HCT116 (cell line): Measurements from ENCODE around the gene CD44. TPM values are rescaled to one million over a fixed set of nuclear protein-coding genes. Genes with fewer than 3 reads are reported as not detected.

Source experiments
- ATAC-seq: fragments of 200-7000 bp; cut with Tn5 transposase; 2 replicates; pipeline ENCODE4 v1.9.1; 2020; ENCODE audit warnings: mild to moderate bottlenecking, moderate library complexity
- BruUV-seq: library from RNA; stranded (reverse); fragments of 400-500 nt; replicated peaks from 2 replicates; lab custom pipeline; 2021; lab: Mats Ljungman, UMichigan
- CTCF ChIA-PET: fragments of 300-600 bp; sonication (Branson Sonifier 250); formaldehyde crosslinking; loops from one replicate; lab custom pipeline; 2021; ENCODE audit warnings: antibody characterized with exemption; lab: Charles Lee
- POLR2A ChIA-PET: fragments of 300-600, 350-600 bp; sonication (Branson Sonifier 250); formaldehyde crosslinking; loops from one replicate; lab custom pipeline; 2021; ENCODE audit warnings: antibody characterized with exemption; lab: Charles Lee
- RAD21 ChIA-PET, 2 experiments: fragments of 300-600 bp; sonication (Branson Sonifier 250); formaldehyde crosslinking; loops; one replicate each; lab custom pipeline; 2023; ENCODE audit warnings: low total read pairs in 2 of 2; ENCODE audit not compliant: uncharacterized antibody in 2 of 2, unreplicated experiment in 2 of 2, low non-redundant PET in 1 of 2; lab: Charles Lee
- DNase-seq: peaks from one replicate; pipeline ENCODE4 v3.0.0-alpha.2; 2010; ENCODE audit warnings: low read depth, low spot score
- H2AFZ ChIP-seq: fragments of 200-600 bp; shearing (Covaris generic), sonication (generic); 2 replicates; pipeline ENCODE4 v1.6.1; 2017; ENCODE audit warnings: low read depth, mixed run types, mixed read lengths, antibody characterized with exemption, low read length; ENCODE audit not compliant: poor library complexity, severe bottlenecking
- H3K27ac ChIP-seq: 2 replicates; pipeline ENCODE4 v1.5.1; 2012; ENCODE audit warnings: low read depth, low read length
- H3K27me3 ChIP-seq: fragments of 200-600 bp; sonication (generic); 2 replicates; pipeline ENCODE4 v1.6.1; 2016; ENCODE audit warnings: mixed run types, low read length, mixed read lengths; ENCODE audit not compliant: insufficient read depth
- H3K36me3 ChIP-seq, 2 experiments: fragments of 200-500 bp in 1 of 2; fragments of 200-600 bp in 1 of 2; sonication (Bioruptor generic) in 1 of 2; sonication (generic) in 1 of 2; 2 replicates each; pipeline versions ENCODE4 v1.5.1 to v1.6.1; 2014 to 2016; ENCODE audit warnings: low read length in 2 of 2, inconsistent platforms in 1 of 2, mixed read lengths in 1 of 2, mixed run types in 1 of 2; ENCODE audit not compliant: insufficient read depth in 2 of 2, control insufficient read depth in 1 of 2
- H3K4me1 ChIP-seq, 2 experiments: fragments of 200-600 bp in 1 of 2; sonication (generic) in 1 of 2; 2 replicates each; pipeline versions ENCODE4 v1.5.1 to v1.6.1; 2012 to 2017; ENCODE audit warnings: low read length in 2 of 2, inconsistent platforms in 1 of 2, mild to moderate bottlenecking in 1 of 2, mixed read lengths in 1 of 2, mixed run types in 1 of 2, moderate library complexity in 1 of 2; ENCODE audit not compliant: insufficient read depth in 2 of 2, control insufficient read depth in 1 of 2
- H3K4me2 ChIP-seq: fragments of 200-600 bp; sonication (generic); 2 replicates; pipeline ENCODE4 v1.6.1; 2017; ENCODE audit warnings: mixed run types, low read length, mixed read lengths
- H3K4me3 ChIP-seq, 2 experiments: fragments of 200-600 bp in 1 of 2; sonication (generic) in 1 of 2; replicated peaks in 1 of 2; 2 replicates each; pipeline ENCODE4 v1.5.1; 2011 to 2016; ENCODE audit warnings: low read length in 2 of 2, control low read depth in 1 of 2, low read depth in 1 of 2, mild to moderate bottlenecking in 1 of 2, mixed read lengths in 1 of 2, mixed run types in 1 of 2
- H3K79me2 ChIP-seq: fragments of 200-600 bp; sonication (generic); 2 replicates; pipeline ENCODE4 v1.6.1; 2017; ENCODE audit warnings: mild to moderate bottlenecking, mixed run types, low read length, moderate library complexity, mixed read lengths; ENCODE audit not compliant: insufficient read depth
- H3K9ac ChIP-seq: fragments of 200-600 bp; sonication (generic); 2 replicates; pipeline ENCODE4 v1.6.1; 2016; ENCODE audit warnings: low read length, mixed read lengths
- H3K9me2 ChIP-seq: fragments of 200-600 bp; sonication (generic), shearing (Covaris generic); 2 replicates; pipeline ENCODE4 v1.6.1; 2017; ENCODE audit warnings: mixed run types, mild to moderate bottlenecking, moderate library complexity; ENCODE audit not compliant: insufficient read depth
- H3K9me3 ChIP-seq, 2 experiments: fragments of 200-500 bp in 1 of 2; fragments of 200-600 bp in 1 of 2; sonication (Bioruptor generic) in 1 of 2; sonication (generic) in 1 of 2; 2 replicates each; pipeline ENCODE4 v1.6.1; 2014 to 2017; ENCODE audit warnings: low read length in 2 of 2, mixed read lengths in 2 of 2, inconsistent platforms in 1 of 2, low read depth in 1 of 2, mild to moderate bottlenecking in 1 of 2, mixed run types in 1 of 2, moderate library complexity in 1 of 2; ENCODE audit not compliant: control insufficient read depth in 1 of 2, insufficient read depth in 1 of 2
- H4K20me1 ChIP-seq: fragments of 200-600 bp; sonication (generic), shearing (Covaris generic); 2 replicates; pipeline ENCODE4 v1.6.1; 2017; ENCODE audit warnings: mixed run types, mild to moderate bottlenecking, moderate library complexity; ENCODE audit not compliant: insufficient read depth
- CBX3 ChIP-seq: IDR thresholded peaks from 2 replicates; pipeline ENCODE4 v1.6.1; 2012; ENCODE audit warnings: low read depth
- ELF1 ChIP-seq: IDR thresholded peaks from 2 replicates; pipeline ENCODE4 v1.6.1; 2012; ENCODE audit warnings: low read depth, borderline replicate concordance
- EZH2 ChIP-seq: fragments of 200-600 bp; sonication (generic); IDR thresholded peaks from 2 replicates; pipeline ENCODE4 v1.6.1; 2017; ENCODE audit warnings: antibody characterized with exemption, mixed run types
- POLR2A ChIP-seq: IDR thresholded peaks from 2 replicates; pipeline ENCODE4 v1.7.0; 2011; ENCODE audit warnings: borderline replicate concordance; ENCODE audit not compliant: insufficient read depth, insufficient read length; ENCODE audit errors: extremely low read depth
- POLR2AphosphoS5 ChIP-seq: IDR thresholded peaks from 2 replicates; pipeline ENCODE4 v1.6.1; 2011; ENCODE audit warnings: mild to moderate bottlenecking, low read depth, low read length, moderate library complexity
- REST ChIP-seq: IDR thresholded peaks from 2 replicates; pipeline ENCODE4 v1.6.1; 2012; ENCODE audit warnings: low read depth
- SRF ChIP-seq: IDR thresholded peaks from 2 replicates; pipeline ENCODE4 v1.6.1; 2012; ENCODE audit warnings: low read depth
- TCF7L2 ChIP-seq: IDR thresholded peaks from 2 replicates; pipeline ENCODE4 v1.7.0; 2011; ENCODE audit warnings: borderline replicate concordance, inconsistent platforms; ENCODE audit not compliant: insufficient read depth, insufficient read length; ENCODE audit errors: extremely low read depth
- ZFX ChIP-seq: fragments of 450-650 bp; IDR thresholded peaks from 2 replicates; pipeline ENCODE4 v1.6.1; 2017
- ZNF274 ChIP-seq: fragments of 200-500 bp; sonication (Bioruptor generic); IDR thresholded peaks from 2 replicates; pipeline ENCODE4 v1.6.1; 2014; ENCODE audit warnings: mild to moderate bottlenecking, low read depth, low read length, inconsistent platforms
- intact Hi-C: fragments of 100-400 bp; cut with micrococcal nuclease; formaldehyde crosslinking; loops from 2 replicates; pipeline ENCODE4 v1.10.0; 2022
- total RNA-seq: library from RNA; stranded (reverse); gene quantifications from one replicate; pipeline ENCODE4 v1.2.1, GENCODE V29; 2021; ENCODE audit not compliant: unreplicated experiment
- TF ChIP-seq, protein P1 (sequence below), 3 experiments: fragments of 200-600 bp in 1 of 3; sonication (generic) in 1 of 3; IDR thresholded peaks in 2 of 3; conservative IDR thresholded peaks in 1 of 3; 2 replicates each; pipeline ENCODE4 v1.5.1; 2012 to 2017; ENCODE audit warnings: low read depth in 2 of 3, low read length in 2 of 3, antibody characterized with exemption in 1 of 3, borderline replicate concordance in 1 of 3, control low read depth in 1 of 3, mild to moderate bottlenecking in 1 of 3, mixed read lengths in 1 of 3, mixed run types in 1 of 3, moderate library complexity in 1 of 3; ENCODE audit not compliant: insufficient read depth in 1 of 3

CD44 gene
- total RNA-seq, 1 experiment from 2014 or later, result 742 TPM

GRCh38 chr11:35167426-35167954 is 28.5 kb downstream of the CD44 start:
- no TSS peak for BruUV-seq
- H3K9me2 ChIP-seq, result no peaks in the 10 kb centered on the region
- no peak overlapping the region for H3K4me3 ChIP-seq
- H3K9ac ChIP-seq, result peak overlapping the region; percentile 58
- peak overlapping the region; percentile 89 for H3K27ac ChIP-seq
- CTCF ChIA-PET, result interaction anchor here (1.0 kb wide), 1 partner anchor 69 kb away, joined by 3 read pairs; no protein-coding TSS in a partner anchor
- H3K79me2 ChIP-seq, result peaks cover 100% of the 10 kb centered on the region
- DNase-seq, result no peak
- H2AFZ ChIP-seq, result no peak overlapping the region
- peaks cover 94 to 100% of the 10 kb centered on the region in 2 experiments for H3K4me1 ChIP-seq
- ATAC-seq, result no peak
- intact Hi-C loops, result loop anchor here (10.0 kb wide), 1 partner anchor 243 kb away; no protein-coding TSS in a partner anchor
- POLR2A ChIA-PET, result interaction anchor here (1.2 to 1.6 kb wide), 2 partner anchors 27 to 158 kb away, joined by 3 to 6 read pairs; no protein-coding TSS in a partner anchor
- H3K36me3 ChIP-seq, result peaks cover 0 to 9% of the 10 kb centered on the region in 2 experiments; a peak in 1 of 4 replicates
- H3K4me2 ChIP-seq, result peak overlapping the region; percentile 72
- TF ChIP-seq ZFX (no peak), SRF (no peak), ELF1 (no peak), CBX3 (no peak), ZNF274 (no peak), POLR2AphosphoS5 (no peak), POLR2A (no peak), REST (no peak), TCF7L2 (no peak), EZH2 (no peak)
- TF ChIP-seq, protein P1, sequence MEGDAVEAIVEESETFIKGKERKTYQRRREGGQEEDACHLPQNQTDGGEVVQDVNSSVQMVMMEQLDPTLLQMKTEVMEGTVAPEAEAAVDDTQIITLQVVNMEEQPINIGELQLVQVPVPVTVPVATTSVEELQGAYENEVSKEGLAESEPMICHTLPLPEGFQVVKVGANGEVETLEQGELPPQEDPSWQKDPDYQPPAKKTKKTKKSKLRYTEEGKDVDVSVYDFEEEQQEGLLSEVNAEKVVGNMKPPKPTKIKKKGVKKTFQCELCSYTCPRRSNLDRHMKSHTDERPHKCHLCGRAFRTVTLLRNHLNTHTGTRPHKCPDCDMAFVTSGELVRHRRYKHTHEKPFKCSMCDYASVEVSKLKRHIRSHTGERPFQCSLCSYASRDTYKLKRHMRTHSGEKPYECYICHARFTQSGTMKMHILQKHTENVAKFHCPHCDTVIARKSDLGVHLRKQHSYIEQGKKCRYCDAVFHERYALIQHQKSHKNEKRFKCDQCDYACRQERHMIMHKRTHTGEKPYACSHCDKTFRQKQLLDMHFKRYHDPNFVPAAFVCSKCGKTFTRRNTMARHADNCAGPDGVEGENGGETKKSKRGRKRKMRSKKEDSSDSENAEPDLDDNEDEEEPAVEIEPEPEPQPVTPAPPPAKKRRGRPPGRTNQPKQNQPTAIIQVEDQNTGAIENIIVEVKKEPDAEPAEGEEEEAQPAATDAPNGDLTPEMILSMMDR (IDR thresholded peaks at IDR 0.05 in 2 of 3, conservative IDR thresholded peaks at IDR 0.05 in 1 of 3; ENCODE audit: borderline replicate concordance in 1 of 3, insufficient read depth in 1 of 3, low read depth in 2 of 3, low read length in 2 of 3), result no peak
- no peaks in the 10 kb centered on the region for H4K20me1 ChIP-seq
- no peaks in the 10 kb centered on the region for H3K9me3 ChIP-seq
- RAD21 ChIA-PET, result interaction anchor here in 1 of 2 experiments (1.1 kb wide), 1 partner anchor 241 kb away, joined by 3 read pairs; no protein-coding TSS in a partner anchor
- no peaks in the 10 kb centered on the region for H3K27me3 ChIP-seq
